Urothelium cell line (cell line): ENCODE results near the gene TENM4.

Experiments used
- DNase-seq: peaks from one replicate; pipeline ENCODE4 v3.0.0; 2011; ENCODE audit warnings: low spot score, mixed read lengths
- FAIRE-seq: peaks from 2 replicates; lab custom pipeline; 2011; peaks lifted over from hg19 to GRCh38; lab: Jason Lieb, UNC

Gene TENM4

DNA sequence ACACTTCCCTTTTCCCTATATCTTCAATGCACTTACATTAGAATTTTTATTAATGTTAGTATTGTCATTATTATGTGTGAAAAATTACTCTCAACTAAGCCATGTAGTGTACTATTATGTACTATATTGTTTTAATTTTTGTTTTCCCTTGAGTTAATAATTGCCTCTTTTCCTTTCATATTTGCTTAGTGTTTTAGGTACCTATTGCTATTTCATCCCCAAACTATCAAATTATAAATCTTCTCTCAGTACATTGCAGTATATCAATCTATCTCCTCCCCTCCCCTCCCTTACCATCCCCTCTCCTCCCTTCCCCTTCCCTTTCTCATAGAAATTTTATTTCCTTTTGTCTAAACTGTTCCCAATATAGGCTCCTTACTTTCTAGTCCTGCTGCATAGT, 12.8 kb upstream of the TENM4 start:
- DNase-seq = no peak
- no peak for FAIRE-seq

DNA sequence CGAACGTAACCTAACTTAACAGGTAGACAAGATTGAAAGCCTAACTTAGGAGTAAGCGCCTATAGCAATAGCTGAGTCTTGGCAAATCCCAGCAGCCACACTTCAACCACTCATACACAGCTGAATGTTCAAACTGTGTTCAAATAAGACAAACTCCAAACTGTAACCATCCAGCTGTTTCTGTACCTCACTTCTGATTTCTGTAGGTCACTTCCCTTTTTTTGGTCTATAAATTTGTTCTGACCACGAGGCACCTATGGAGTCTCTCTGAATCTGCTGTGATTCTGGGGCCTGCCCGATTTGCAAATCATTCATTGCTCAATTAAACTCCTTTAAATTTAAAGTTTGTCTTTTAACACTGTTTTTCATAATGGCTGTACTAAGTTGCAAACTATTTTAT, 8.2 kb upstream of the TENM4 start:
- no peak for FAIRE-seq
- no peak for DNase-seq

DNA sequence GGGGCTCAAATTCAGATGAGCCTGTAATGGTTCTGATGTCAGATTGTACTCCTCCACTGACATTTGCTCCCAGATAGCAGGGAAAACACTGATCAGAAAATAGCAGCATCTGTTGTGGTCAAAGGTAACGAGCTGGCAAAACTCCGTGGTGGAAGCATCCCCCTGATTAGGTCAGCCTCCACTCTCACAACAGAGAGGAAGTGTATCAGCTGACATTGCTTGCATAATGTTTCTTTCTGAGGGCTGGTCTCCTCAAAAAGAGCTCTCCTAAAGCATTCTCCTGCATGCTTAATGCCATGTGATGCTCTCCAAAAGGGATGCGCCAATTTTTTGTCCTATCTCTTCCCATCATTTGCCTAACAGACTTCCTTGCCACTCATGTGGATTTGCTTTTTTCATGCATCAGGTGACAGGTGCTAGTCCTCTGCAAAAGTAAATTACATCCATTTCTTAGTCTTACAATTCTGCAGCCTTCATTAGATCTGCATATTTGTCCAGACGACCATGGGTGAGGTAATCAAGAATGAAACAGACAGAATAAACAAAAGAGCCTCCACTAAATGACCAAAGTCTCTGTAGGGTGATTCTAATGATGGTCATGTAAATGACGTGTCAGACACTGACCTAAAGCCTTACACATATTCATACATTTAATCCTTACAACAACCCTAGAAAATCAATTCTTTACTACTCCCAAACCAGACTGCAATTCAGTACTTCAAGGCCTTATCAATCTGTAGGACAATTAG, 6.4 kb upstream of the TENM4 start:
- FAIRE-seq = peak; percentile 58
- DNase-seq = no peak

DNA sequence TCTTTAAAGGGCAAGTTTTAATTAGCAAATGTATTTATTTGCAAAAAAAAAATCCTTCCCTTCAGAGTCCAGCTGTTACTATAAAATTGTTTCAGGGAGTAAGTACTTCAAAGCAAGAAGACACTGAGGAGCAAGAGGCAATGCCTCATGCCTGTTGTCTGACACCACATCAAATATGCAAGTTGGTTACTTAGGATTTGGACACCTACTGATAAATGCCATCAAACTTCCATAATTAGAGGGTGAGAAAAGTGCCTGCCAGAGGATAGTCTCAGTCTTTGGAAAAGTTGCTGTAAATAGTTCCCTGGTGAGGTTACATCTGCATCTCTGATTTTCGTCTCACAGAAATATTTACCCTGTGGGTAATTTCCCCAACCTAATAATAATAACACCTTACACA, 4.1 kb upstream of the TENM4 start:
- no peak for FAIRE-seq
- no peak for DNase-seq

DNA sequence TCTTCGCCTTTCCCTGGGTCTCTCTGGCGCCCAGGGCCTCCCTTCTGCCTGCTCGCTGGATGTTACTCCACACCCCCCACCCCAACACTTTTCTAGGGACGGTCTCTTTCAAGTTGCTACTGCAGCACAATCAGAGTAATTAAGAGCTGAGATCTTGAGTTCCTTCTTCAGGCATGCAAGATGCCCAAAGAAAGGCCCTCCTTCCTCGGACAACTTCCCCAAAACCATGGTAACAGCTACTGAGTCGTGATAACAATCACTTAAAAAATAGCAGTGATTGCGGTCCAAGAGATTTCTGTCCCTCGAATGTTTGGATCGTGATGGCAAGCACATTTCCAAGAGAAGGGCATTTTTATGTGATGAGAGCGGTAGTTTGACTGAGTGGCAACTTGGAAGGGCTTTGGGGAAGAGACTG, 638 bp upstream of the TENM4 start:
- DNase-seq (no peak), FAIRE-seq (no peak)

DNA sequence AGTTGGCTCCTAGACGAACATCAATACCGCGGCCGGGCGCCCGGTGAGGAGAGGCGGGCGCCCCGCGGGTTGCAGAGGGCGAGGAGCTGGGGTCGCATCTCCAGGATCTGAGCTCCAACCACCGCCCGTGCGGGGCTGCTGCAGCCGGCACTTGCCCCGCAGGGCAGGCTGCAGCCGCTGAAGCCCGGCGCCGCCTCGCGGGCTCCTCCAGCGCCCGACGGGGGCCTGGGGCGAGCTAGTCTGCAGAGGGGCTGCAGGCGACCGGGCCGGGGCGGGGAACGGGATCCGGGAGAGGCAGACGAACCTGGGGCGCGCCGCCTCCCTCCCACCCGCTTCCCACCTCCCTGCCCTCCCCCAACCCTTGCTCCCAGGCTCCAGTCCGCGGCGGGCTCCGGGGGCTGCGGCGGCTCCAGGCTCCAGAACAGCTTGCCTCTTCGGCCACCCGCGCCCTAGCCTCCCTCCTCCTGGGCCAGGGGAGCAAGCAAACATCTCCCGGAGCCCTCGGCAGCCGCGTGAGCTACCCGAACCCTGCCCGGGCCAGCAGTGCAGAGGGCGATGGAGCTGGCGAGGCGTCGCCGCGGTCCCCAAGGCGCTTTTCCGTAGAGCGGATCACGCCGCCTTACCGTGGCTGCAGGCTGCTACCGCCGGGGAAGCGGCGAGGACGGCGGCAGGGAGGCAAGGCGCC, 802 bp downstream of the TENM4 start:
- FAIRE-seq (no peak), DNase-seq (peak; percentile 42)

DNA sequence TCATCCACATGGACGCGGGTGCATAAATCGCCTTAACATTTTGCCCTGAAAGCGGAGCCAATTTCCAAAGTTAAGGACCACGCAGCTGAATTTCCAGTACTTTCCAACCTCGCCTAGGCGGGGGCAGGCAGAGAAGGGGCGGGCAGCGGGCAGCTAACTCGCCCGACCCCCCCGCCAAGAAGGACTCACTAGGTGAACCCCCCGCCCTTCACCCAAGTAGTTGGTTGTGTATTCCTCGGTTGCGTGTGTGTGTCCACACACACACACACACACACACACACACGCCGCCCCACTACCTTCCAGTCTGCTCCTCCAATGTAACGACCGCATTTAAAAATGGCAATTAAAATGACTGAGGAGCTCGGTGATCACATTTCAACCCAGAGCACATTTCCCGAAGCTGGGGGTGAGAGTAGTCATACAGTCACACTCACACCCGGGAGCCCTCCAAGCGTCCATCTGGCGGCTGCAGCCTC, 1.4 kb downstream of the TENM4 start:
- DNase-seq = peak; percentile 27
- FAIRE-seq = no peak

DNA sequence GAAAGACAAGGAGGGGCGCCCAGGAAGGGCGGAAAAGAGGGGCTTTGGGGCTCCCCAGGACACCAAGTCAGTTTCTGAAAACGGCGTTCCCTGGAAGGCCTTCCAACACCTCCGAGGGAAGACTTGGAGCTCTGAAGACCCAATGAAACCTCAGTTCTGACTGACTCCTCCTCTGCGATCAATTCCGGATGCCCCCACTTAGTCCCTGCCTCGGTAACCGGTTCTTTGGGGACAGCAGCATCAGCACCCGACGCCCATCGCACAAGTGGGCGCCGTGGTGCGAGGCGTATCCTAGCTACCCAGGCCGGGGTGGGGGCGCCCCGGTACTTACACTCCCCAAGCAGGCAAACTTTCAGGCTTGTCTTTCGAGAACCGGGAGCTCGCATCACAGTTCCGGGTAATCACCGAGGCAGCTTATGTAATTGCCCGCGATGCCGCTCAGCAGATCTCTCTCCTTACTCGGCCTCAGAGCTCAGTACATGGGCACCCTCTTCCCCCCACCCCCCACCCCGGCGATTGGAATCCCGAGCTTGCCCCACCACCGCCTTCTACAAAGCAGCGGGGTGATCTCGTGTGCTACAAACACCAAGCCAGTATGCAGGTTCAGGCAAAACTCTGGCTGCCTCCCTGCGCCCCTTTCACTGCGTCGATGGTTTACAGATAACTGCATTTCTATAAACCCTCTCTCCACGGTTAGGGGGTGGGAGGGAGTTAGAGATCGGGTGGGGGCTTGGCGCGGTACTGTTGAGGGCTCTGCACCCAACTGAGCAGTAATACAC, 2.0 kb downstream of the TENM4 start:
- DNase-seq = peak; percentile 44
- peak; percentile 63 for FAIRE-seq

DNA sequence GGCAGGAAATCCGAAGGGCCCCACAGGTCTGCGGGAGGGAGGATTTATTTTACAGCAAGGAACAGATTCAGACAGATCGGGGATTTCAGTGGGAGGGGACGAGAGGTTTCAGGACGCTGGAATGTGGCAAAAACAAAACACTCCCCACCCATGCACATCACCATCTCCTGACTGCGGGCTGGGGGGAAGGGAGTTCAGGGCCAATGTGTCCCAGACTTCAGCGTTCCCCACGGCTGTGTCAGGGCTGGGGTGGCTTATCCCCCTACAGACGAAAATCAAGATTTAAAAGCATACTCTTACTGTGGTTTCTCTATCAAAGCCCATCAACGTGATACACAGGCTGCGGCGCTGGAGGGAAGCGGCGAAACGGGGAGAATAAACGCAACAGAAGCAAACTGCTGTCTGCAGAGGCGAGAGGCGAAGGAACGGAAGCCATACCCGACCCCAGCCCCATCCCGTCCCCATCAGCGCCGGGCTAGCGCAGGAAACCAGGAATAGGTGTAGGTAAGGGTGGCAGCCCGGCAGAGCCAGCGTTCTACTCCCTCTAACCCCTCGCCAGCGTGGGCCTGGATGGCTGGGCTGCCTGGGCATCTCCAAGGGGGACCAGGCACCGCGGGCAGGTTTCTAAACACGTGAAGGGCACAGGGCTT, 2.7 kb downstream of the TENM4 start:
- DNase-seq (peak; percentile 64), FAIRE-seq (peak; percentile 63)

DNA sequence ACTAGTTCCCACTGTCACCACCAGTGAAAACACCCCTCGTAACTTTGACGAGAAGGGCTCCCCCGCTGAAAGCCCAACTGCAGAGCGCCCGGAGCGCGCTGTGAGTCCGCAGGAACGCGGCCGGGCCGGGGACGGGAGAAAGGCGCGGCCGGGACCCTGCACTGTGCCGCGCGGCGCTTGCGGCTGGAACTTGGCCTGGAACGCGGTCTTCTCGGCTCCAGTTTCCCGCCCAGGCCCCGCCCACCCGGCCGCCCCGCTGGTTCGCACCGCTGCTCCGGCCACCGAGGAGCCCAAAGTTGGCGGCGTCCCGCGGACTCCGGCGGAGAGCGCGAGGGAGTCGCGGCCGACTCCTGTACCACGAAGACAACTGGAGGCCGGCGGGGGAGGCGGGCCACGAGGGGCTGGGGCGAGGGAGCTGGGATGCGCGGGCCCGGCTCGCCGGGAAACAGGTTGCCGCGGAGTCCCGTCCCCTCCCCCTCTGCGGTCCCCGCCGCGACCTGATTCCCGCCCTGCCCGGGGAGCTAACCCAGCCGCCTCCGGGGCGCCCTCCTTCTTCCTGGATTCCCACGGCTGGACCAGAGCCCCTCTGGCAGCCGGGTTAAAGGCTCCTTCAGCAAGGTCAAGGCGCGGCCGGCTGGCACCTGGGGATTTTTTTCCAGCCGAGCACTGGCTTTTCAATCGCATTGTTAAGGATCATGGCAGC, 3.4 kb downstream of the TENM4 start:
- FAIRE-seq (peak; percentile 75), DNase-seq (peak; percentile 84)

DNA sequence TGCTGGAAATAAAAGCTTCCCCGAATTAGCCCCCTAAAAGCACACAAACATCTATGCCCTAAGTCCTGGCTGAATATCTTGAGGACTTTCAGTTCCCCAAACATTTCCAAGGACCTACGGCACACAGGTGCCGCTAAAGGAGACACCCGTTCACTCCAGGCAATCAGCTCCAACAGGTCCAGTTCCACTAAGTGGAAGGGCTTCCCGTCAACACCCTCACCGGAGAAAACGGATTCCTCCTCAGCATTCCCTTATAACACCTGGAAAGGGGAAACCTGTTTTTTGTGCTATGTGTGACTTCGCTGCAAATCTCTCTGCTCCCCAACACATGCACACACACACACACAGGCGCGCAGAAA, 3.9 kb downstream of the TENM4 start:
- no peak for DNase-seq
- FAIRE-seq = peak; percentile 44

DNA sequence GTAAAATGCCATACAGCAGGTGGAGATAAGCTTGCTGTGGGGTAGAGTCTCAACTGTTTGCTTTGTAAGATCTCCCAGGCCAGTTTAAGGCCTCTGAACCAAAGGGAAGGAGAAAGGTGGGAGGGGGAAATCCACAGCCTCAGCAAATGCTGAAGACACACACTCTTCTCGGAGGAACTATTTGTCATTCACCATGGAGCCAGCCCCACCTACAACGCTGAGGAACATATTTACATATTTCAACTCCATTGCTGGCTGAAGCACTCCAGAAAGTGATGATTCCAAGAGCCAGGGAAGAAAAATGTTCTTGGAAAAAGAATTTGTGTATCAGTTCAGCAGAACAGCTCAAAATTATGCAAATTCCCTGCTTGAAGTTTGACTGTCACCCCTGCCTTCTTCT, 6.5 kb downstream of the TENM4 start:
- peak; percentile 9 for FAIRE-seq
- no peak for DNase-seq

DNA sequence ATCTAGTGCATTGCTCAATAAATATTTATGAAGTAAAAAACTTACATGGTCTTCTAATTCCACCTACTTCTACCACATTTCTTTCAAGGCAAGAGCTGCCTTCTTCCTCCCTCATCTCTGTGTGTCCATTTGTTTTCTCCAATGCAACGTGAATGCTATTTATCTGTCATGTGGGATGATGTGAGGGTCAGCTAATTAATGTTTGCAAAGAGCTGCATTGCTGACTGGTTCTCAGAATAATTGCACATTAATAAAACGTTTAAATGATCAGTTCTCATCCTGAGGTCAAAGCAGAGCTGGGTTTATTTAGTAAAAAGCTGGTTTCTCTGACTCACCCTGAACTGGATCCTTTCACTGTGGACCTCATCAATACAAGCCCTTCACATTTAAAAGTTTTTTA, 8.7 kb downstream of the TENM4 start:
- no peak for DNase-seq
- no peak for FAIRE-seq

DNA sequence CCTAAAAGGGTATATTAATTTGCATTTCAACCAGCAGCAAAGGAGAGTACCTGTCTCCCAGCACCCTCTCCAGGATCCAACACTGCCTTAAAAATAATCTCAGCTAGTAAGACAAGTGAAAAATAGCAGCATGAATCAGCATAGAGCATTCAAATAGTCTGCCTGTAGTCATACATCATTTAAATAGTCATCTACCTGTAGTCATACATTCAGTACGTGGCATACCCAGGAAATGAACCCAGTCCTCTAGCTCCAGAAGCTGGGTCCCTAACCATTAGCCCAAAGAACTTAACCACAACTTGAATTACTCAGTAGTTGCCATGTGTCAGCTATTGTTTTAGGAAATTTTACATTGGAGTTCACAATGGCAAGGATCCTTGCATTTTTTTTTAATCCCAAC, 9.3 kb downstream of the TENM4 start:
- DNase-seq (peak; percentile 53), FAIRE-seq (peak; percentile 87)

DNA sequence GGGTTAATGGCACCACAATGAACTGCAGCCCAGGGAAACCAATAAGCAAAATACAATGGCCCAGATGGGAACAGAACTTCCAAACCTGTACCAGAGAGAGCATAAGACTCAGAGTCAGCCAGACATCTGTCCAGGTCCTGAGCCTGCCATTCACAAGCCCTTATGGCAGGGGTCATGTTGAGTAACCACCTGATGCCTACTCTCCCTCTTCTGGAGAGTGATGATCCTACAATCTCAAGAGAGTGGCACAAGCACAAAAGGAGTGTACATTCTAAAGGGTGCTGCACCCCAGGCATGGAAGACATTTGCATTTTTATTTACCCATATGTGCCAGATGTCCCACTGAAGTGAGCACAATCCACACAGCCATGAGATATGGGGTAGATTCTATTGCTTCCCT, 10.6 kb downstream of the TENM4 start:
- no peak for FAIRE-seq

DNA sequence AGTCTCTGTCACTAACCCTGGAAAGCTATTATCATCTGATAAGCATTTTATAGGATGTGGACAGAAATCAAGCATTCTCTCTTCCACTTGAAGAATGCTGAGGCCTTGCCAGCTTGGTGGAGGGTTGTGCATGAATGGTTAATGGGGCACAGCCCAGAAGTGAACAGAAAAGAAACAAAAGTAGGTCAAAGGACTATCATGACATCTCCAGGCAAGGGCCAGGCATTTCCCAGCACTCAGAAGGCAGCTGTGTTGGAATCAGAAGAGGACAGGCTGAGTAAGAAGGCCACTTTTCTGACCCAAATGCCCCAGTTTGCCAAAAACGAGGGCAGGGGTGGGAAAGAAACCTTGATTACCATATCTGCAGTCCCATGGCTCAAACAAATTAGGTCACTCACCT, 12.4 kb downstream of the TENM4 start:
- no peak for FAIRE-seq
- DNase-seq = no peak

More for the DNA sequence above, 10.6 kb downstream of the TENM4 start:
- no peak for DNase-seq

DNA sequence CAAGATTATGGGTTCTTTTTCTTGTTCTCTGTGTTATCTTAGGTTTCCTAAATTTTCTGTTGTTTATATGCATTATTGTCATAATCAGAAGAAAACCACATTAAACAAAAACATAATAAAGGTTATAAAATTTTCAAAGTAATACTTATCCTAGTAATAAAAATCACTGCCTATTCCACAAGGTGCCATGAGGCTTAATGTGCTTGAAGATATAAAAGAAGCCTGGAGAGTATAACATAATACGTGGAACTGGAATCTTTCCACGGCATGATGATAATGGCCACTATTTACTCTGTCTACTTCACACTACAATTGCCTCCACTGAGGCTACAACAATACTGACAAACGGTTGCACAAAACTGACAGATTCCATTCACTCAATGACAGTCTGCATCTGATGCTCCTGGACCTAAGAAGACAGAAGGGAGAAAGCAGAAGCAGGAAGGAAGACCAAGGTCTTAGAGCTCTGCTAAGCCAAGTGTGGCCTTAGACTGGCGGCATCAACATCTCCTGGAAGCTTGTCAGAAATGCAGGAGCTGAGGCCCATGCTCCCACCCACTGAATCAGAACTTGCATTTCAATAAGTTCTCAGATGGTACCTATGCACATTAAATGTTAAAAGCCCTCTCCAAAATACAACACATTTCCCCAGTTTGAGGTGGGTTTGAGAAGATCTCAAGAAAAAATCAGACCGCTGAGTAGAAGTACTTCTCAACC, 13.1 kb downstream of the TENM4 start:
- peak; percentile 20 for FAIRE-seq
- no peak for DNase-seq

DNA sequence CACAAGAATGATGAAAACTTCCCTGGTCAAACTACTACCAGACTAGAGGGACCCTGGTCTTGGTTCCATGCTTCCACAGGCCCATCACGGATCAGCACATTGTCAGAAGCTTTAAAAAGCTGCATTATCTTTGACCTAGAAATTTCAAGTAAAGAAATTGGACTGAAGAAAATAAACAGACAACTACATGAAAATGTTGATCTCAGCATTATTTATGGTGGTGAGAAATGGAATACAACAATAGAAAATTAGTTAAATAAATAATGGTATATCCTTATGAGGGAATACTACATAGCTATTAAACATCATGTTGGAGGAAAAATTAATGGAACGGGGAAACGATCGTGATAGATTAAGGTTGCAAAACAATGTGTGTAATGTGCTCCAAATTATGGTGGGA, 13.7 kb downstream of the TENM4 start:
- FAIRE-seq = no peak
- no peak for DNase-seq

DNA sequence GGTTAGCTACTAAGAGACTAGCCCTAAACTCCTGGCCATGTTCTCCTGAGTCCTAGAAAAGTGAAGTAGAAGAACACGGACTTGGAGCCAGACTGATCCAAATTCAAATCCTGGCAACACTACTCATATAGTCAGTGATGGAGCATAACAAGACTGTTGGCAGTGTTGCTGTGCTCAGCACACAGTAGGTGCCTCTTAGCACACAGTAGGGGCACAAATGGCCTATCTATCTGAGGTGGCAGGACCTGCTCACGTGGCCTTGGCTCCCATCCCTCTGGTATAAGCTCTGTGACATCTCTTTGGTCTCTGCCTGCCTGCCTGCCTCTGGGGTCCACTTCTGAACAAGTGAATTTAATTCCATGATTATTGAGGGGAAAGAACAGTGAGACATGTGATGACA, 15.4 kb downstream of the TENM4 start:
- no peak for DNase-seq
- FAIRE-seq = no peak

DNA sequence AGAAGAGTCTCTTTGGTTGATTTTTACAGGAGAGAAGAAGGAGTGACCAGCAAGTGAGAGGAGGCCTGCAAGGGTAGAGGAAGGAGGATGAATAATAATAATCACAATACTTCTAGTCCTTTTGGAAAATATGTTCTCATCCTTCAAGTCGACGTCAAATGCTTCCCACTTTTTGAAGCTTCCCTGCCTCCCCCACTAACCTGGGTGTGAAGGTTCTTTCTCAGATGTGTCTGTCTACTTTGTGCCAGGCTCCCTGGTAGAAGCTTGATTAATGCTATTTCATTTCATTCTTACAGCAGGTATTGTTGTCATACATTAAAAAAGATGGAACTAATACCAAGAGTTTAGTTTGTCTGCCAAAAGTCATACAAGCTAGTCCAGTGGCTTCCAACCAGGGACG, 17.1 kb downstream of the TENM4 start:
- FAIRE-seq = no peak
- no peak for DNase-seq
